PFSK-1 (cell line): ENCODE data around the gene RET.

Experiments
- FOXP2 ChIP-seq: optimal IDR thresholded peaks from 2 replicates; pipeline ENCODE3; 2011; ENCODE audit warnings: borderline replicate concordance, control low read depth, inconsistent platforms; ENCODE audit not compliant: insufficient read depth; ENCODE audit errors: extremely low read length, extremely low read depth
- POLR2AphosphoS5 ChIP-seq: IDR thresholded peaks from 2 replicates; pipeline ENCODE4 v1.6.1; 2012; ENCODE audit warnings: low read depth, mild to moderate bottlenecking, control low read depth, low read length, moderate library complexity
- SIN3A ChIP-seq: IDR thresholded peaks from 2 replicates; pipeline ENCODE4 v1.6.1; 2012; ENCODE audit warnings: mild to moderate bottlenecking, low read length, moderate library complexity, borderline replicate concordance; ENCODE audit not compliant: insufficient read depth
- TAF1 ChIP-seq: IDR thresholded peaks from 2 replicates; pipeline ENCODE4 v1.6.1; 2012; ENCODE audit warnings: low read length, control low read depth, borderline replicate concordance; ENCODE audit not compliant: insufficient read depth
- TF ChIP-seq, protein P1 (sequence below), 2 experiments: IDR thresholded peaks; 2 replicates each; pipeline versions ENCODE4 v1.6.1 to v1.8.0; 2011 to 2012; ENCODE audit warnings: low read depth in 2 of 2, low read length in 2 of 2, control low read depth in 1 of 2, inconsistent platforms in 1 of 2, mild to moderate bottlenecking in 1 of 2, moderate library complexity in 1 of 2; ENCODE audit not compliant: insufficient read depth in 1 of 2

Gene RET

DNA sequence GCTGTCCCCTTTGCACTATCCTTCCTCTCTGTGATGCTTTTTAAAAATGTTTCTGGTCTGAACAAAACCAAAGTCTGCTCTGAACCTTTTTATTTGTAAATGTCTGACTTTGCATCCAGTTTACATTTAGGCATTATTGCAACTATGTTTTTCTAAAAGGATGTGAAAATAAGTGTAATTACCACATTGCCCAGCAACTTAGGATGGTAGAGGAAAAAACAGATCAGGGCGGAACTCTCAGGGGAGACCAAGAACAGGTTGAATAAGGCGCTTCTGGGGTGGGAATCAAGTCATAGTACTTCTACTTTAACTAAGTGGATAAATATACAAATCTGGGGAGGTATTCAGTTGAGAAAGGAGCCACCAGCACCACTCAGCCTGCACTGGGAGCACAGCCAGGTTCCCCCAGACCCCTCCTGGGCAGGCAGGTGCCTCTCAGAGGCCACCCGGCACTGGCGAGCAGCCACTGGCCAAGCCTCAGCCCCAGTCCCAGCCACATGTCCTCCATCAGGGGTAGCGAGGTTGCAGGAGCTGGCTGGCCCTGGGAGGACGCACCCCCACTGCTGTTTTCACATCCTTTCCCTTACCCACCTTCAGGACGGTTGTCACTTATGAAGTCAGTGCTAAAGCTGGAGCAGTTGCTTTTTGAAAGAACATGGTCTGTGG is 50.0 kb downstream of the RET start:
- TF ChIP-seq SIN3A, result no peak
- no peak for TF ChIP-seq FOXP2
- no peak for TF ChIP-seq TAF1
- TF ChIP-seq, protein P1, sequence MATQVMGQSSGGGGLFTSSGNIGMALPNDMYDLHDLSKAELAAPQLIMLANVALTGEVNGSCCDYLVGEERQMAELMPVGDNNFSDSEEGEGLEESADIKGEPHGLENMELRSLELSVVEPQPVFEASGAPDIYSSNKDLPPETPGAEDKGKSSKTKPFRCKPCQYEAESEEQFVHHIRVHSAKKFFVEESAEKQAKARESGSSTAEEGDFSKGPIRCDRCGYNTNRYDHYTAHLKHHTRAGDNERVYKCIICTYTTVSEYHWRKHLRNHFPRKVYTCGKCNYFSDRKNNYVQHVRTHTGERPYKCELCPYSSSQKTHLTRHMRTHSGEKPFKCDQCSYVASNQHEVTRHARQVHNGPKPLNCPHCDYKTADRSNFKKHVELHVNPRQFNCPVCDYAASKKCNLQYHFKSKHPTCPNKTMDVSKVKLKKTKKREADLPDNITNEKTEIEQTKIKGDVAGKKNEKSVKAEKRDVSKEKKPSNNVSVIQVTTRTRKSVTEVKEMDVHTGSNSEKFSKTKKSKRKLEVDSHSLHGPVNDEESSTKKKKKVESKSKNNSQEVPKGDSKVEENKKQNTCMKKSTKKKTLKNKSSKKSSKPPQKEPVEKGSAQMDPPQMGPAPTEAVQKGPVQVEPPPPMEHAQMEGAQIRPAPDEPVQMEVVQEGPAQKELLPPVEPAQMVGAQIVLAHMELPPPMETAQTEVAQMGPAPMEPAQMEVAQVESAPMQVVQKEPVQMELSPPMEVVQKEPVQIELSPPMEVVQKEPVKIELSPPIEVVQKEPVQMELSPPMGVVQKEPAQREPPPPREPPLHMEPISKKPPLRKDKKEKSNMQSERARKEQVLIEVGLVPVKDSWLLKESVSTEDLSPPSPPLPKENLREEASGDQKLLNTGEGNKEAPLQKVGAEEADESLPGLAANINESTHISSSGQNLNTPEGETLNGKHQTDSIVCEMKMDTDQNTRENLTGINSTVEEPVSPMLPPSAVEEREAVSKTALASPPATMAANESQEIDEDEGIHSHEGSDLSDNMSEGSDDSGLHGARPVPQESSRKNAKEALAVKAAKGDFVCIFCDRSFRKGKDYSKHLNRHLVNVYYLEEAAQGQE (IDR thresholded peaks at IDR 0.05; ENCODE audit: insufficient read depth in 1 of 2, low read depth in 2 of 2, low read length in 2 of 2), result no peak
- no peak for TF ChIP-seq POLR2AphosphoS5

DNA sequence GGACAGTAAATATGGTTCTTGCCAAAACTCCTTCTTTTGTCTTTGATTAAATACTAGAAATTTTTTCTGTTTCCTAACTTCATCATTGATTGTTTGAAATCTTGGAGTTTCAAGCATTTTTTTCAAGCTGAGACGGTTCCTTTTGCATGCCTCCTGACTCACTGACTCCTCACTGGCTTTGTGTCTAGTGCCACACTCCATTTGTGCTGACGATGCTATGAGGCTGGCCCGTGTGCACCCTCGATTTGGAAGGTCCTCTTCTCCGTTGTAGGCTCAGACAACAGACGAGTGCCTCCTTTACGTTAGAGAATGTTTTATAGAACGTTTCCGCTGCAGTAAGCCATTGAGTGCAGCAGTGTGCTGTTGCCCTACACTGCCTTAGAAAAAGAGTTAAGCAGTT is 50.6 kb downstream of the RET start:
- TF ChIP-seq FOXP2 (no peak), POLR2AphosphoS5 (no peak), TAF1 (no peak), SIN3A (no peak)
- TF ChIP-seq, protein P1 (IDR thresholded peaks at IDR 0.05; ENCODE audit: insufficient read depth in 1 of 2, low read depth in 2 of 2, low read length in 2 of 2), result no peak

DNA sequence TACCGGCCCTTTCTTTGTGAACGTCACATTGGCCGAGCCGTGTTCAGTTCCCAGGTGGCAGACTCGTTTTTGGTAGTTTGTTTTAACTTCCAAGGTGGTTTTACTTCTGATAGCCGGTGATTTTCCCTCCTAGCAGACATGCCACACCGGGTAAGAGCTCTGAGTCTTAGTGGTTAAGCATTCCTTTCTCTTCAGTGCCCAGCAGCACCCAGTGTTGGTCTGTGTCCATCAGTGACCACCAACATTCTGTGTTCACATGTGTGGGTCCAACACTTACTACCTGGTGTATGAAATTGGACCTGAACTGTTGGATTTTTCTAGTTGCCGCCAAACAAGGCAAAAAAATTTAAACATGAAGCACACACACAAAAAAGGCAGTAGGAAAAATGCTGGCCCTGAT is 51.5 kb downstream of the RET start:
- TF ChIP-seq SIN3A (no peak), TAF1 (no peak), POLR2AphosphoS5 (no peak), FOXP2 (no peak)
- TF ChIP-seq, protein P1 (IDR thresholded peaks at IDR 0.05; ENCODE audit: insufficient read depth in 1 of 2, low read depth in 2 of 2, low read length in 2 of 2), result no peak

DNA sequence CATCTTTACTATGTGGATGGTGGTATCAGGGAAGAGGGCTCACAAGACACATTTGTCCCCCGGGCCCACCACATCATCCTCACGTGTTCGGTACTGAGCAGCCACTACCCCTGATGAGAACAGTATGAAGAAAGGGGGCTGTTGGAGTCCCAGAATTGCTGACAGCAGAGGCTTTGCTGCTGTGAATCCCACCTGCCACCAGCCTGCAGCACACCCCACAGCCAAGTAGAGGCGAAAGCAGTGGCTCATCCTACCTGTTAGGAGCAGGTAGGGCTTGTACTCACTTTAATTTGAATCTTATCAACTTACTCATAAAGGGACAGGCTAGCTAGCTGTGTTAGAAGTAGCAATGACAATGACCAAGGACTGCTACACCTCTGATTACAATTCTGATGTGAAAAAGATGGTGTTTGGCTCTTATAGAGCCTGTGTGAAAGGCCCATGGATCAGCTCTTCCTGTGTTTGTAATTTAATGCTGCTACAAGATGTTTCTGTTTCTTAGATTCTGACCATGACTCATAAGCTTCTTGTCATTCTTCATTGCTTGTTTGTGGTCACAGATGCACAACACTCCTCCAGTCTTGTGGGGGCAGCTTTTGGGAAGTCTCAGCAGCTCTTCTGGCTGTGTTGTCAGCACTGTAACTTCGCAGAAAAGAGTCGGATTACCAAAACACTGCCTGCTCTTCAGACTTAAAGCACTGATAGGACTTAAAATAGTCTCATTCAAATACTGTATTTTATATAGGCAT is 52.3 kb downstream of the RET start:
- TF ChIP-seq FOXP2 (peak; percentile 33), TAF1 (no peak), SIN3A (0 out of 2 replicates have a peak, but pooled peaks have one; percentile 14)

DNA sequence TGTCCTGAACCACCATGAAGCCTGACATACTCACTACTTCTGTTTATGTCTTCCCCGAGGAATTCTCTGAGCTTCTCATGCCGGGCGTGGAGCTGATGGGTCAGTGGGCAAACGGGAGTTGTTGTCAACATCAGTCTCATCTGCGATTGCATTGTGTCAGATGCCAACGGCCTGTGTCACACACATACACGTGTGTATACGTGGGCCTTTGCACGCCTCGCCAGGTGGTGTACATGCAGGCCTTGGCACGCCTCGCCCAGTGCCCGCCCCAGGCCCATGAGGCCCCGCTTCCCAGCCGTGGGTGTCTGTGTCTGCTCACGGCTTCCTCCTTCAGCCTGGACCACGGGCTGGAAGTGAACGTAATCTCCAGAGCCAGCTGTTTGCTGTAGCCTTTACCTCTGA is 53.9 kb downstream of the RET start:
- no peak for TF ChIP-seq FOXP2
- TF ChIP-seq TAF1, result no peak
- TF ChIP-seq SIN3A, result no peak
- TF ChIP-seq POLR2AphosphoS5, result no peak

DNA sequence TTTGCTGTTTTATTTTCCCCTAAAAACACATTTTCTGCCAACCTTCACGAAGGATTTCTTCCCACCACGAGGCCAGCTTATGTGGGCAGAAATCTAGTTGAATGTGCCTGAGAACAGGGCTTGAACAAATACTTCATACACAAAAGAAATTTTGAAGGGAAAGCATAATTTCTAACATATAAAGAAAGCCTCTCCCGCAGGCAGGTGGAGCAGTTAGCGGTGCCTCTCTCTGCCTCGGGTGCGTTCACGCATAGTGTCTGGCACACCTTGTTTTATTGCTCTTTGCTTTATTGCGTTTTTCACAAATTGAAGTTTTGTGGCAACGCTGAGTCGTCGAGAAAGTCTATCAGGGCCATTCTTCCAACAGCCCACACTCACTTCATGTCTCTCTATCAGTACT is 54.4 kb downstream of the RET start:
- TF ChIP-seq POLR2AphosphoS5, result no peak
- TF ChIP-seq FOXP2, result no peak
- no peak for TF ChIP-seq SIN3A
- TF ChIP-seq, protein P1 (IDR thresholded peaks at IDR 0.05; ENCODE audit: insufficient read depth in 1 of 2, low read depth in 2 of 2, low read length in 2 of 2), result no peak
- TF ChIP-seq TAF1, result no peak
